HG03378 (cell line): ENCODE results near the gene HTR5A.

ENCODE experiments used
- ATAC-seq: cut with Tn5 transposase; IDR thresholded peaks from one replicate; pipeline ENCODE4 v1.9.1; 2021; ENCODE audit warnings: mild to moderate bottlenecking, moderate library complexity; ENCODE audit not compliant: unreplicated experiment

HTR5A gene

DNA sequence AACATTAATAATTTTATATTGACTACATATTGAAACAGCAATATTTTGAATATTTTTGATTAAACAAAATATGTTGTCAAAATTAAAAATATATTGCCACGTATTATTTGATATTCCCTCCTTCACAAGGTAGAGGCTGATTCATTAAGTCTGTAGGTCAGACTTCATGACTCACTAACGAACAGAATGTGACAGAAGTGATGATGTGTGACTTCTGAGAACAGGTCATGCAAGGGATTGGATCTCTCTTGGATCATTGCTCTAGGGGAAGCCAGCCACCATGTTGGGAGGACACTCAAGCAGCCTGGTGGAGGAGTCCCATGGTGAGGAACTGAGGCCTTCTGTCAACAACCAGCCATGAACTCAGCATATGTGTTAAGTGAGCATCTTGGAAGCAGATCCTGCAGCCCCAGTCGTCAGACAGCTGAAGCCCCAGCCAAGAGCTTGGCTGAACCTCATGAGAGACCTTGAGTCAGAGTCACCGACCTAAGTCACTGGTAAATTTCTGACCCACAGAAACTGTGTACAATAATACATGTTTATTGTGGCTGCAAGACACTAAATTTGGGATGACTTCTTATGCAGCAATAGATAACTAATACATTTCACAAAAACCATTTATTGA is 66.6 kb downstream of the HTR5A start:
- no peak for ATAC-seq
